Peyer's patch (tissue), 4 donors: Measurements from ENCODE around the gene KCNQ1.

ENCODE experiments used
- CTCF ChIP-seq, 6 experiments: fragments of 450-650 bp in 4 of 6; fragments of 200-600 bp in 2 of 6; sonication (generic) in 1 of 6; IDR thresholded peaks; one replicate each; pipeline ENCODE4 v1.5.1; 2017 to 2019; ENCODE audit warnings: antibody characterized with exemption in 6 of 6, mild to moderate bottlenecking in 3 of 6, moderate library complexity in 1 of 6
- POLR2A ChIP-seq, 2 donors: fragments of 450-650 bp; IDR thresholded peaks; one replicate each; pipeline ENCODE4 v1.5.1; 2017; ENCODE audit warnings: antibody characterized with exemption in 2 of 2, mild to moderate bottlenecking in 2 of 2, moderate library complexity in 2 of 2

DNA sequence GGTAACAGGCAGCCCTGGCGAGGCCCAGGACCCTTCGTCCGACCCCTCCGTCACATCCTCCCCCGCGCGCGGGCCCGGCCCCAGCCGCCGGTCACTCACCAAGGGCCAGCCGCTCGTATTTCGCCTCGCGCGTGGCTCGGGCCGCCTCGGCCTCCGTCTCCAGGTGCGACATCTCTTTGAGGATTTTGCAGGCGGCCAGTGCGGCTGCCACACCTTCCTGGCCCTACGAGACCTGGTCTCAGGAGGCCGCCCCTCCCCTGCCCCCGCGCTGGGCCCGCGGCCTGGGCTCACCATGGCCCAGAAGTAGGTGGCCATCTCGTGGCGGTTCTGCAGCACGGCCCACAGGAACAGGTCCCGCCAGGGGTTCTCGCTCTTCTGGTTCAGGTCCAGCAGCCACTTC, 30.2 kb upstream of the KCNQ1 start:
- TF ChIP-seq POLR2A (IDR thresholded peaks at IDR 0.05) (no peak), CTCF (IDR thresholded peaks at IDR 0.05) (no peak)
